NCI-H128 (cell line): ENCODE data around the gene RBM20.
A peak's percentile ranks its signal among the peaks of the same experiment; 100 is the strongest.

Experiments
- DNase-seq: peaks from one replicate; lab custom pipeline; 2025; ENCODE audit not compliant: unreplicated experiment; lab: John Stamatoyannopoulos, UW

The RBM20 gene

GRCh38 chr10:110780704-110781103 lies 136.6 kb downstream of the RBM20 start:
- no peak for DNase-seq

GRCh38 chr10:110781139-110781538 lies 137.0 kb downstream of the RBM20 start:
- no peak for DNase-seq

- no peak for DNase-seq
Observed at GRCh38 chr10:110782616-110783015, 138.5 kb downstream of the RBM20 start.

GRCh38 chr10:110783509-110784107 lies 139.5 kb downstream of the RBM20 start:
- no peak for DNase-seq

- no peak for DNase-seq
Observed at GRCh38 chr10:110784198-110784597, 140.1 kb downstream of the RBM20 start.

- no peak for DNase-seq
Observed at GRCh38 chr10:110786172-110786571, 142.0 kb downstream of the RBM20 start.

- DNase-seq = no peak
Observed at GRCh38 chr10:110788620-110789385, 144.7 kb downstream of the RBM20 start.

- DNase-seq = no peak
Observed at GRCh38 chr10:110789604-110790433, 145.7 kb downstream of the RBM20 start.

GRCh38 chr10:110790913-110791506 lies 146.9 kb downstream of the RBM20 start:
- DNase-seq = no peak

GRCh38 chr10:110791541-110792073 lies 147.5 kb downstream of the RBM20 start:
- DNase-seq = no peak

- no peak for DNase-seq
Observed at GRCh38 chr10:110792476-110793125, 148.5 kb downstream of the RBM20 start.

- no peak for DNase-seq
Observed at GRCh38 chr10:110793128-110793812, 149.1 kb downstream of the RBM20 start.

GRCh38 chr10:110793886-110794285 lies 149.8 kb downstream of the RBM20 start:
- no peak for DNase-seq

- peak; percentile 63 for DNase-seq
Observed at GRCh38 chr10:110794808-110795207, 150.7 kb downstream of the RBM20 start.

GRCh38 chr10:110797416-110797815 lies 153.3 kb downstream of the RBM20 start:
- DNase-seq = no peak

GRCh38 chr10:110798340-110798739 lies 154.2 kb downstream of the RBM20 start:
- no peak for DNase-seq

GRCh38 chr10:110802090-110802489 lies 158.0 kb downstream of the RBM20 start:
- DNase-seq = no peak

- DNase-seq = no peak
Observed at GRCh38 chr10:110802551-110803238, 158.6 kb downstream of the RBM20 start.

GRCh38 chr10:110803239-110803749 lies 159.2 kb downstream of the RBM20 start:
- no peak for DNase-seq
